COLO668 (cell line): ENCODE results near the gene DNAL4.

Experiments used
- DNase-seq: peaks from one replicate; lab custom pipeline; 2025; ENCODE audit not compliant: unreplicated experiment; lab: John Stamatoyannopoulos, UW

DNAL4 gene

GRCh38 chr22:38760477-38761201 lies 33.3 kb downstream of the DNAL4 start:
- DNase-seq = peak; percentile 56

- no peak for DNase-seq
Measured at GRCh38 chr22:38759005-38759404, 34.9 kb downstream of the DNAL4 start.

GRCh38 chr22:38758276-38758945 lies 35.5 kb downstream of the DNAL4 start:
- DNase-seq = peak; percentile 9

GRCh38 chr22:38757464-38757757 lies 36.5 kb downstream of the DNAL4 start:
- DNase-seq = no peak

- peak; percentile 23 for DNase-seq
Measured at GRCh38 chr22:38756711-38757463, 37.1 kb downstream of the DNAL4 start.

- DNase-seq = peak; percentile 93
Measured at GRCh38 chr22:38755911-38756532, 37.9 kb downstream of the DNAL4 start, which contains the start of gene SUN2. Gene SUN2 (minus strand): TSS chr22:38755998. CDS start chr22:38752628, 3,370 bp downstream.

GRCh38 chr22:38755155-38755910 lies 38.6 kb downstream of the DNAL4 start:
- peak; percentile 70 for DNase-seq

GRCh38 chr22:38754751-38755154 lies 39.2 kb downstream of the DNAL4 start:
- no peak for DNase-seq

GRCh38 chr22:38753948-38754750 lies 39.8 kb downstream of the DNAL4 start:
- DNase-seq = peak; percentile 72

- peak; percentile 56 for DNase-seq
Measured at GRCh38 chr22:38751422-38752346, 42.3 kb downstream of the DNAL4 start.

GRCh38 chr22:38751066-38751421 lies 42.9 kb downstream of the DNAL4 start:
- DNase-seq = no peak

GRCh38 chr22:38750638-38751037 lies 43.3 kb downstream of the DNAL4 start:
- DNase-seq = no peak

GRCh38 chr22:38750104-38750503 lies 43.8 kb downstream of the DNAL4 start:
- no peak for DNase-seq

GRCh38 chr22:38748487-38749136 lies 45.3 kb downstream of the DNAL4 start:
- DNase-seq = no peak

GRCh38 chr22:38745676-38746460 lies 48.1 kb downstream of the DNAL4 start:
- peak; percentile 80 for DNase-seq

- no peak for DNase-seq
Measured at GRCh38 chr22:38744981-38745380, 49.0 kb downstream of the DNAL4 start.

GRCh38 chr22:38742176-38742942 lies 51.6 kb downstream of the DNAL4 start:
- no peak for DNase-seq
